Ovary (tissue), 3 donors: Measurements from ENCODE around the gene RSPO3.

Experiments
- EP300 ChIP-seq: sonication (generic); formaldehyde crosslinking; IDR thresholded peaks from one replicate; pipeline ENCODE4 v1.6.1; 2017; ENCODE audit warnings: antibody characterized with exemption
- POLR2A ChIP-seq: fragments of 450-650 bp; IDR thresholded peaks from one replicate; pipeline ENCODE4 v1.6.1; 2017; ENCODE audit warnings: antibody characterized with exemption, mild to moderate bottlenecking, moderate library complexity
- TF ChIP-seq, protein P1 (sequence below), 3 donors: fragments of 450-650 bp in 2 of 3; fragments of 200-600 bp in 1 of 3; IDR thresholded peaks; one replicate each; pipeline versions ENCODE4 v1.5.1 to v1.8.0; 2016 to 2022; ENCODE audit warnings: antibody characterized with exemption in 3 of 3, mild to moderate bottlenecking in 1 of 3
- donor health status: DM: no; HTN: no; CAD: no.

DNA sequence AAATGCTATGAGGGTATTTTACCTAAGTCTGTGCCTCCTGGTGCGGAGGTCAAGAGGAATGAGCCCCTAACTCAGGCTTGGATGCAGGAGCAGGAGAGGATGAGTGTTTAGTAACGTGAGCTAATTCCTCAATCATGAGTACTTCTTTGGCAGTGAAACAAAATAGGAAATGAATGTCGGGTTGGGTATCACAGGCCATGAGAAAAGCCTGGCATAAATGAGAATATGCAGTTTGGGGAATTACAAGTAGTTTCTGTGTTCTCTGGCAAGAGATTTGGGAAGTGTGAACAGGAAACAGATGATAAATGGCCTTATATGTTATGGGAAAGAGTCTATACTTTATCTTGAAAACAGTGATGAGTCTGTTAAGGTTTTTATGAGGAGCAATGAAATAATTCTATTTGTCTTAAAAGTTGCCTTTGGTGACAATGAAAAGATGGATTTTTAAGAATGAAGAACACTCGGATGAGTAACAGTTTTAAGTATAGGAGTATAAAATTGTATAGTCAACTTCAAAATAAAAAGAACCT is 89.2 kb downstream of the RSPO3 start:
- TF ChIP-seq POLR2A (no peak), EP300 (no peak)
- TF ChIP-seq, protein P1, sequence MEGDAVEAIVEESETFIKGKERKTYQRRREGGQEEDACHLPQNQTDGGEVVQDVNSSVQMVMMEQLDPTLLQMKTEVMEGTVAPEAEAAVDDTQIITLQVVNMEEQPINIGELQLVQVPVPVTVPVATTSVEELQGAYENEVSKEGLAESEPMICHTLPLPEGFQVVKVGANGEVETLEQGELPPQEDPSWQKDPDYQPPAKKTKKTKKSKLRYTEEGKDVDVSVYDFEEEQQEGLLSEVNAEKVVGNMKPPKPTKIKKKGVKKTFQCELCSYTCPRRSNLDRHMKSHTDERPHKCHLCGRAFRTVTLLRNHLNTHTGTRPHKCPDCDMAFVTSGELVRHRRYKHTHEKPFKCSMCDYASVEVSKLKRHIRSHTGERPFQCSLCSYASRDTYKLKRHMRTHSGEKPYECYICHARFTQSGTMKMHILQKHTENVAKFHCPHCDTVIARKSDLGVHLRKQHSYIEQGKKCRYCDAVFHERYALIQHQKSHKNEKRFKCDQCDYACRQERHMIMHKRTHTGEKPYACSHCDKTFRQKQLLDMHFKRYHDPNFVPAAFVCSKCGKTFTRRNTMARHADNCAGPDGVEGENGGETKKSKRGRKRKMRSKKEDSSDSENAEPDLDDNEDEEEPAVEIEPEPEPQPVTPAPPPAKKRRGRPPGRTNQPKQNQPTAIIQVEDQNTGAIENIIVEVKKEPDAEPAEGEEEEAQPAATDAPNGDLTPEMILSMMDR (IDR thresholded peaks at IDR 0.05) = no peak
